Measurements from ENCODE around the gene SLC49A3. TPM values are rescaled to one million over a fixed set of nuclear protein-coding genes. Genes with fewer than 3 reads are reported as not detected.
"Not testable (repeated sequence)": the region's sequence is repeated elsewhere in the genome, so short reads cannot be mapped to it uniquely, and the experiment has no call there.

Gene SLC49A3
- not detected in 2 replicates for total RNA-seq (2014; rRNA removed; shearing (Covaris generic))

GRCh38 chr4:688854-689681, at the start of gene SLC49A3:
SLC49A3 (minus strand) TSS chr4:689151; CDS start chr4:689127, 24 bp downstream.
- no peak for DNase-seq (ENCODE audit: low read depth)

GRCh38 chr4:736561-736960, 47.6 kb upstream of the SLC49A3 start:
- DNase-seq (ENCODE audit: low read depth), result not testable (repeated sequence)

- DNase-seq (ENCODE audit: low read depth), result no peak
These were observed 46.6 kb upstream of the SLC49A3 start for GRCh38 chr4:735583-735982.

- DNase-seq (ENCODE audit: low read depth), result no peak
These were observed 46.0 kb upstream of the SLC49A3 start for GRCh38 chr4:734951-735350.

- DNase-seq (ENCODE audit: low read depth), result no peak
These were observed 45.1 kb upstream of the SLC49A3 start for GRCh38 chr4:734075-734474.

GRCh38 chr4:733631-733980, 44.7 kb upstream of the SLC49A3 start:
- no peak for DNase-seq (ENCODE audit: low read depth)

- DNase-seq (ENCODE audit: low read depth), result no peak
These were observed 44.1 kb upstream of the SLC49A3 start for GRCh38 chr4:732911-733630.

- no peak for DNase-seq (ENCODE audit: low read depth)
These were observed 43.5 kb upstream of the SLC49A3 start for GRCh38 chr4:732486-732885.

GRCh38 chr4:731954-732353, 43.0 kb upstream of the SLC49A3 start:
- not testable (repeated sequence) for DNase-seq (ENCODE audit: low read depth)

GRCh38 chr4:730946-731904, 42.3 kb upstream of the SLC49A3 start:
- DNase-seq (ENCODE audit: low read depth), result not testable (repeated sequence)

- DNase-seq (ENCODE audit: low read depth), result no peak
These were observed 41.6 kb upstream of the SLC49A3 start for GRCh38 chr4:730511-730910.

- no peak for DNase-seq (ENCODE audit: low read depth)
These were observed 40.7 kb upstream of the SLC49A3 start for GRCh38 chr4:729336-730315.

GRCh38 chr4:727576-727975, 38.6 kb upstream of the SLC49A3 start:
- DNase-seq (ENCODE audit: low read depth), result no peak

GRCh38 chr4:726838-727237, 37.9 kb upstream of the SLC49A3 start:
- DNase-seq (ENCODE audit: low read depth), result no peak

- DNase-seq (ENCODE audit: low read depth), result no peak
These were observed 37.4 kb upstream of the SLC49A3 start for GRCh38 chr4:726235-726787.

GRCh38 chr4:725391-726234, 36.7 kb upstream of the SLC49A3 start:
- no peak for DNase-seq (ENCODE audit: low read depth)

- no peak for DNase-seq (ENCODE audit: low read depth)
These were observed 35.0 kb upstream of the SLC49A3 start for GRCh38 chr4:723751-724530.

- DNase-seq (ENCODE audit: low read depth), result no peak
These were observed 34.0 kb upstream of the SLC49A3 start for GRCh38 chr4:722851-723360.

Measured in RPMI7951 (cell line).